GM12864 (cell line): ENCODE measurements around the gene TMED8.

Source experiments
- DNase-seq: peaks from one replicate; pipeline ENCODE4 v3.0.0-alpha.2; 2011; ENCODE audit warnings: low read depth
- H3K4me3 ChIP-seq: 2 replicates; pipeline ENCODE4 v1.5.1; 2011; ENCODE audit warnings: mild to moderate bottlenecking, low read depth, low read length, control low read depth
- CTCF ChIP-seq: IDR thresholded peaks from 2 replicates; pipeline ENCODE4 v1.5.1; 2011; ENCODE audit warnings: low read depth, mild to moderate bottlenecking, moderate library complexity, low read length, control low read depth, inconsistent platforms; ENCODE audit errors: missing control alignments

TMED8 gene

GRCh38 chr14:77335576-77335975 lies 41.3 kb downstream of the TMED8 start:
- no peak for TF ChIP-seq CTCF
- H3K4me3 ChIP-seq = no peak overlapping the region
- DNase-seq = no peak

GRCh38 chr14:77329872-77330271 lies 47.0 kb downstream of the TMED8 start:
- no peak for DNase-seq
- H3K4me3 ChIP-seq = no peak overlapping the region
- TF ChIP-seq CTCF = no peak

- no peak for TF ChIP-seq CTCF
- H3K4me3 ChIP-seq = no peak overlapping the region
- DNase-seq = no peak
These were observed 49.8 kb downstream of the TMED8 start for GRCh38 chr14:77327111-77327510.

- TF ChIP-seq CTCF = no peak
- no peak overlapping the region for H3K4me3 ChIP-seq
- DNase-seq = no peak
These were observed 51.2 kb downstream of the TMED8 start for GRCh38 chr14:77325746-77326094.

- DNase-seq = no peak
- no peak overlapping the region for H3K4me3 ChIP-seq
- no peak for TF ChIP-seq CTCF
These were observed 51.8 kb downstream of the TMED8 start for GRCh38 chr14:77324816-77325745.

GRCh38 chr14:77324289-77324688 lies 52.6 kb downstream of the TMED8 start:
- TF ChIP-seq CTCF = no peak
- no peak for DNase-seq
- H3K4me3 ChIP-seq = no peak overlapping the region

- no peak overlapping the region for H3K4me3 ChIP-seq
- TF ChIP-seq CTCF = no peak
- no peak for DNase-seq
These were observed 53.3 kb downstream of the TMED8 start for GRCh38 chr14:77323571-77323970.
